ENCODE measurements around the gene TRANK1.

Gene TRANK1

DNA sequence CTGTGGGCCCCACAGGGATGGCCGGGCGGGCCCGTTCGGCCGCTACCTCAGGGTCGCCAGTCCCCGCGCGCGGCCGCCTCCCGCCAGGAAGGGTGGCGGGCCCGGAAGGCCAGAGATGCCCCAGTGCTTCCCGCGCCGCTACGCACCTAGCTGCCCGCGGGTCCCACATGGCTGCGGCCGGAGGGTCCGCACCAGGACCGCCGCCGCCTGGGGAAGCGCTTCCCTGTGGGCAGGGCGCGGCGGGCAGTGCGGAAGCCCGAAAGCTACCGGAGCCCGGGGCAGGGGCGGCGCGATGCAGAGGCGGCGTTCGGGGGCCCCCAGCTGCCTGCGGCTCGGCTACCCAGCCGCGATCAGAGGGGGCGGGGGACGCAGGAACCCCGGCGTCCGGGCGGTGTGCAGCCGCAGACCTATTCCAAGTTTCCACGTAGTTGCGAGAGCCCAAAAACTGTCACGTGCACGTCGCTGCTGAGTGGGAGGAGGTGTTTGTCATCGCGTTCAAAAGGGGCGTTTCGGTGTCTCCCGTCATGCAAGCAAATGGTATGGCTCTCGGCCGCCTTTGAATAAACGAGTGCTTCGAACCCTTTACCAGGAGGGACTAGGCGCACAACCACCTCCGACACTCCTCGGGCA, at the start of gene TRANK1:
TSS of gene TRANK1 (minus strand) at position 414 of the 630 bp plus-strand sequence. CDS start at position 169, 245 bp downstream.
- H3K4me3 ChIP-seq (ENCODE audit: low read length): peak within 1 kb of the TSS; percentile 56
- DNase-seq (ENCODE audit: low read depth): peak; percentile 37
- TF ChIP-seq, protein P1, sequence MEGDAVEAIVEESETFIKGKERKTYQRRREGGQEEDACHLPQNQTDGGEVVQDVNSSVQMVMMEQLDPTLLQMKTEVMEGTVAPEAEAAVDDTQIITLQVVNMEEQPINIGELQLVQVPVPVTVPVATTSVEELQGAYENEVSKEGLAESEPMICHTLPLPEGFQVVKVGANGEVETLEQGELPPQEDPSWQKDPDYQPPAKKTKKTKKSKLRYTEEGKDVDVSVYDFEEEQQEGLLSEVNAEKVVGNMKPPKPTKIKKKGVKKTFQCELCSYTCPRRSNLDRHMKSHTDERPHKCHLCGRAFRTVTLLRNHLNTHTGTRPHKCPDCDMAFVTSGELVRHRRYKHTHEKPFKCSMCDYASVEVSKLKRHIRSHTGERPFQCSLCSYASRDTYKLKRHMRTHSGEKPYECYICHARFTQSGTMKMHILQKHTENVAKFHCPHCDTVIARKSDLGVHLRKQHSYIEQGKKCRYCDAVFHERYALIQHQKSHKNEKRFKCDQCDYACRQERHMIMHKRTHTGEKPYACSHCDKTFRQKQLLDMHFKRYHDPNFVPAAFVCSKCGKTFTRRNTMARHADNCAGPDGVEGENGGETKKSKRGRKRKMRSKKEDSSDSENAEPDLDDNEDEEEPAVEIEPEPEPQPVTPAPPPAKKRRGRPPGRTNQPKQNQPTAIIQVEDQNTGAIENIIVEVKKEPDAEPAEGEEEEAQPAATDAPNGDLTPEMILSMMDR (IDR thresholded peaks at IDR 0.05; ENCODE audit: insufficient read depth, low read depth, low read length, missing control alignments): no peak

DNA sequence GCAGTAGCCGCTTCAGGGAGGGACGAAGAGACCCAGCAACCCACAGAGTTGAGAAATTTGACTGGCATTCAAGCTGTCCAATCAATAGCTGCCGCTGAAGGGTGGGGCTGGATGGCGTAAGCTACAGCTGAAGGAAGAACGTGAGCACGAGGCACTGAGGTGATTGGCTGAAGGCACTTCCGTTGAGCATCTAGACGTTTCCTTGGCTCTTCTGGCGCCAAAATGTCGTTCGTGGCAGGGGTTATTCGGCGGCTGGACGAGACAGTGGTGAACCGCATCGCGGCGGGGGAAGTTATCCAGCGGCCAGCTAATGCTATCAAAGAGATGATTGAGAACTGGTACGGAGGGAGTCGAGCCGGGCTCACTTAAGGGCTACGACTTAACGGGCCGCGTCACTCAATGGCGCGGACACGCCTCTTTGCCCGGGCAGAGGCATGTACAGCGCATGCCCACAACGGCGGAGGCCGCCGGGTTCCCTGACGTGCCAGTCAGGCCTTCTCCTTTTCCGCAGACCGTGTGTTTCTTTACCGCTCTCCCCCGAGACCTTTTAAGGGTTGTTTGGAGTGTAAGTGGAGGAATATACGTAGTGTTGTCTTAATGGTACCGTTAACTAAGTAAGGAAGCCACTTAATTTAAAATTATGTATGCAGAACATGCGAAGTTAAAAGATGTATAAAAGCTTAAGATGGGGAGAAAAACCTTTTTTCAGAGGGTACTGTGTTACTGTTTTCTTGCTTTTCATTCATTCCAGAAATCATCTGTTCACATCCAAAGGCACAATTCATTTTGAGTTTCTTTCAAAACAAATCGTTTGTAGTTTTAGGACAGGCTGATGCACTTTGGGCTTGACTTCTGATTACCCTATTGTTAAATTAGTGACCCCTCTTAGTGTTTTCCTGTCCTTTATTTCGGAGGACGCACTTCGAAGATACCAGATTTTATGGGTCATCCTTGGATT, 48.8 kb upstream of the TRANK1 start, which contains the start of gene MLH1:
TSS of gene MLH1 (plus strand) at position 193 of the 958 bp plus-strand sequence. CDS start at position 223, 30 bp downstream.
- peak; percentile 90 for DNase-seq (ENCODE audit: low read depth)
- H3K4me3 ChIP-seq (ENCODE audit: low read length): peak within 1 kb of the TSS; percentile 92
- TF ChIP-seq, protein P1 (IDR thresholded peaks at IDR 0.05; ENCODE audit: insufficient read depth, low read depth, low read length, missing control alignments): no peak

DNA sequence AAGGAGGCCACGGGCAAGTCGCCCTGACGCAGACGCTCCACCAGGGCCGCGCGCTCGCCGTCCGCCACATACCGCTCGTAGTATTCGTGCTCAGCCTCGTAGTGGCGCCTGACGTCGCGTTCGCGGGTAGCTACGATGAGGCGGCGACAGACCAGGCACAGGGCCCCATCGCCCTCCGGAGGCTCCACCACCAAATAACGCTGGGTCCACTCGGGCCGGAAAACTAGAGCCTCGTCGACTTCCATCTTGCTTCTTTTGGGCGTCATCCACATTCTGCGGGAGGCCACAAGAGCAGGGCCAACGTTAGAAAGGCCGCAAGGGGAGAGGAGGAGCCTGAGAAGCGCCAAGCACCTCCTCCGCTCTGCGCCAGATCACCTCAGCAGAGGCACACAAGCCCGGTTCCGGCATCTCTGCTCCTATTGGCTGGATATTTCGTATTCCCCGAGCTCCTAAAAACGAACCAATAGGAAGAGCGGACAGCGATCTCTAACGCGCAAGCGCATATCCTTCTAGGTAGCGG, 48.0 kb upstream of the TRANK1 start, which contains the start of gene EPM2AIP1:
TSS of gene EPM2AIP1 (minus strand) at position 326 of the 520 bp plus-strand sequence. CDS start at position 272, 54 bp downstream.
- TF ChIP-seq, protein P1 (IDR thresholded peaks at IDR 0.05; ENCODE audit: insufficient read depth, low read depth, low read length, missing control alignments): peak; percentile 29
- H3K4me3 ChIP-seq (ENCODE audit: low read length): peak within 1 kb of the TSS; percentile 92
- DNase-seq (ENCODE audit: low read depth): peak; percentile 100

DNA sequence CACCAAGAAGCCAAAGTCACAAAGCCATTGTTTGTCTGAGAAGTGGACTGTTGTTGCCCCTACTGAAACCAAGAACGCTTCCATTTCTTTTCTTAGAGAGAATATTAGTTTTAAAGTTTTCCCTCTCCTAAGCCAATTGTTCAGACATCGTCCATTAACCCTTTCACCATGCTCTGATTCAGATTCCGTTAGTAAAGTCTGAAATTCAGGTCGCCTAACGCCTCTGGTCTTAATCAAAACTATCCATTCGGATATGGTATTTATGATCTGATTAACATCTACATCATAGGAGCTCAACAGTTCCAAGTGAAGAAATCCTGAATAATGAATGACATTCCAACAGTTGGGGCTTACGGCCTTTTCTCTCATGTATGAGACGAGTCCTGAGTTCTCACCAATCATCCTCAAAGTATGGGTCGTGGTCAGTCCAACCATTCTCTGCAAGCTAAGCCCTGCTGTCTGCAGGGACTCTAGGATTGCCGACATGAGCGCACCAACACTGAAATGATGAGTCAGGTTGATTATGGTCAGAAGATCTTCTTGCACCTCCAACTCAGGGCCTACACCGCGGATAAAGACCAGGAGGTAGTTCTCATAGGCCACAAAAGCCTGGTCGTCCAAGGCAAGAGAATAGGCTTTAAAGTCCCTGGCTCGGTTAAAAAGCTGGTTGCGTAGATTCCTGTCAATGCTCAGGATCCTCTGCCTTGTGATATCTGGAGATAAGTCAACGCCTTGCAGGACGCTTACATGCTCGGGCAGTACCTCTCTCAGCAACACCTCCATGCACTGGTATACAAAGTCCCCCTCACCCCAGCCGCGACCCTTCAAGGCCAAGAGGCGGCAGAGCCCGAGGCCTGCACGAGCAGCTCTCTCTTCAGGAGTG, 47.3 kb upstream of the TRANK1 start:
- DNase-seq (ENCODE audit: low read depth): peak; percentile 62
- peak overlapping the region; percentile 92 for H3K4me3 ChIP-seq (ENCODE audit: low read length)
- TF ChIP-seq, protein P1 (IDR thresholded peaks at IDR 0.05; ENCODE audit: insufficient read depth, low read depth, low read length, missing control alignments): no peak

DNA sequence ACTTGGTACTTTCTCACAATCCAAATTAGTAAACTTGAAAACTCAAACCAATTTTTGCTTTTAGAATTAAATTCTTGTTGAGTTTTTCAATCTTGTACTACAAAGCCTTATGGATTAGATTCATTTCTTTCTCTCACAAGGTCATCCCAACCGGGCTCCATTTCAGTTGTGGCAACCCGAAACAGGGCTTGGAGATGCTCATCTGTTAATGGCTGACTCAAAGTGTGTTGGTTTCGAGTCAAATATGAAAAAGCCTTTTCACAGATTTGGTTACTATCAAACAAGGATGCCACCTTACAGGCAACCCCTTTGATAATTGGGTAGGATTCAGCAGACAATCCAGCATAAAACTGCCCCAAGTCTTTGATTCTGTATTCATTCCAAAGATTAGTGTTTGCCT, 46.3 kb upstream of the TRANK1 start:
- TF ChIP-seq, protein P1 (IDR thresholded peaks at IDR 0.05; ENCODE audit: insufficient read depth, low read depth, low read length, missing control alignments): no peak
- peak overlapping the region; percentile 92 for H3K4me3 ChIP-seq (ENCODE audit: low read length)
- DNase-seq (ENCODE audit: low read depth): no peak

DNA sequence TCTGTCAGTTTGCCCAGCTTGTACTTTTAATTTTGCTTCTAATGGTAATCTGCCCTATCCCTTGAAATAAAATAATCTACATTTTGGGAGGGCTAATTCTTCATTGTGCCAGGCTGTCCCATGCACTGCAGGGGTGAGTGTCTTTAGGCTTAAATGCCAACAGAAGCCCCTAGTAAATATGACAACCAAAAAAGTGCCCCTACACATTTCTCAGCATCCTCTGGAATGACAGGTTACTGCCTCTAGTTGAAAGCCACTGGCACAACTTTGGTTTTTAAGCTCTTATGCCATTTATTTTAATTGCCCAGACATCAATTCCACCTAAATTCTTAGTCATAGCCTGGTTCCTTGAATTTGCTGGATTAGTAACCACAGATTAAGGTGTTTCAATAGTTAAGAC, 44.7 kb upstream of the TRANK1 start:
- TF ChIP-seq, protein P1 (IDR thresholded peaks at IDR 0.05; ENCODE audit: insufficient read depth, low read depth, low read length, missing control alignments): no peak
- DNase-seq (ENCODE audit: low read depth): no peak
- H3K4me3 ChIP-seq (ENCODE audit: low read length): no peak overlapping the region

Data from epithelial cell of esophagus (primary cell).